ENCODE results near the gene PTDSS2. TPM values are rescaled to one million over a fixed set of nuclear protein-coding genes. Genes with fewer than 3 reads are reported as not detected.
A peak's percentile ranks its signal among the peaks of the same experiment; 100 is the strongest.

The PTDSS2 gene
- total and polyA plus RNA-seq, 2 of the 13 experiments (the other 11 are each of a cell fraction or from before 2014, with no cell fraction given) = 21.7 to 26.4 TPM

GRCh38 chr11:538431-539051 lies 88.5 kb downstream of the PTDSS2 start (continued):
- TF ChIP-seq ZNF451 (CRISPR knock-in tag; IDR thresholded peaks at IDR 0.05) (no peak), SOX5 (CRISPR knock-in tag; IDR thresholded peaks at IDR 0.05; ENCODE audit: borderline replicate concordance) (no peak), KLF6 (CRISPR knock-in tag; IDR thresholded peaks at IDR 0.05) (0 out of 2 replicates have a peak, but pooled peaks have one; percentile 56), ZNF253 (CRISPR knock-in tag; IDR thresholded peaks at IDR 0.05; ENCODE audit: borderline replicate concordance) (0 out of 2 replicates have a peak, but pooled peaks have one; percentile 5), MAZ (IDR thresholded peaks at IDR 0.05; ENCODE audit: borderline replicate concordance, low read depth, low read length) (no peak), MAZ (CRISPR knock-in tag; IDR thresholded peaks at IDR 0.05; ENCODE audit: low read depth) (peak; percentile 40; the same call in 1 of the 2 replicates), ARID5B (CRISPR knock-in tag; IDR thresholded peaks at IDR 0.05) (0 out of 2 replicates have a peak, but pooled peaks have one; percentile 18), RCOR2 (CRISPR knock-in tag; IDR thresholded peaks at IDR 0.05) (no peak), ZNF256 (CRISPR knock-in tag; conservative IDR thresholded peaks at IDR 0.05) (0 out of 2 replicates have a peak, but pooled peaks have one; percentile 29), ELF3 (CRISPR knock-in tag; IDR thresholded peaks at IDR 0.05) (0 out of 2 replicates have a peak, but pooled peaks have one; percentile 24), PHF20 (CRISPR knock-in tag; IDR thresholded peaks at IDR 0.05) (0 out of 2 replicates have a peak, but pooled peaks have one; percentile 29), RARA (CRISPR knock-in tag; IDR thresholded peaks at IDR 0.05) (0 out of 2 replicates have a peak, but pooled peaks have one; percentile 14), ZNF510 (CRISPR knock-in tag; IDR thresholded peaks at IDR 0.05; ENCODE audit: low read depth) (no peak), ZNF549 (CRISPR knock-in tag; IDR thresholded peaks at IDR 0.05) (no peak), DMTF1 (CRISPR knock-in tag; IDR thresholded peaks at IDR 0.05) (0 out of 2 replicates have a peak, but pooled peaks have one; percentile 50), ZBTB7A (CRISPR knock-in tag; IDR thresholded peaks at IDR 0.05) (peak; percentile 42; the same call in 1 of the 2 replicates), EP300 (IDR thresholded peaks at IDR 0.05; ENCODE audit: low read depth in 2 of 2, low read length in 2 of 2) (no peak), EP300 (CRISPR knock-in tag; IDR thresholded peaks at IDR 0.05; ENCODE audit: borderline replicate concordance) (0 out of 2 replicates have a peak, but pooled peaks have one; percentile 20), SNRNP70 (IDR thresholded peaks at IDR 0.05; ENCODE audit: low read depth, low read length) (no peak)
- TF ChIP-seq, protein P1, sequence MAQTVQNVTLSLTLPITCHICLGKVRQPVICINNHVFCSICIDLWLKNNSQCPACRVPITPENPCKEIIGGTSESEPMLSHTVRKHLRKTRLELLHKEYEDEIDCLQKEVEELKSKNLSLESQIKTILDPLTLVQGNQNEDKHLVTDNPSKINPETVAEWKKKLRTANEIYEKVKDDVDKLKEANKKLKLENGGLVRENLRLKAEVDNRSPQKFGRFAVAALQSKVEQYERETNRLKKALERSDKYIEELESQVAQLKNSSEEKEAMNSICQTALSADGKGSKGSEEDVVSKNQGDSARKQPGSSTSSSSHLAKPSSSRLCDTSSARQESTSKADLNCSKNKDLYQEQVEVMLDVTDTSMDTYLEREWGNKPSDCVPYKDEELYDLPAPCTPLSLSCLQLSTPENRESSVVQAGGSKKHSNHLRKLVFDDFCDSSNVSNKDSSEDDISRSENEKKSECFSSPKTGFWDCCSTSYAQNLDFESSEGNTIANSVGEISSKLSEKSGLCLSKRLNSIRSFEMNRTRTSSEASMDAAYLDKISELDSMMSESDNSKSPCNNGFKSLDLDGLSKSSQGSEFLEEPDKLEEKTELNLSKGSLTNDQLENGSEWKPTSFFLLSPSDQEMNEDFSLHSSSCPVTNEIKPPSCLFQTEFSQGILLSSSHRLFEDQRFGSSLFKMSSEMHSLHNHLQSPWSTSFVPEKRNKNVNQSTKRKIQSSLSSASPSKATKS (CRISPR knock-in tag; IDR thresholded peaks at IDR 0.05) = no peak
- TF ChIP-seq, protein P2, sequence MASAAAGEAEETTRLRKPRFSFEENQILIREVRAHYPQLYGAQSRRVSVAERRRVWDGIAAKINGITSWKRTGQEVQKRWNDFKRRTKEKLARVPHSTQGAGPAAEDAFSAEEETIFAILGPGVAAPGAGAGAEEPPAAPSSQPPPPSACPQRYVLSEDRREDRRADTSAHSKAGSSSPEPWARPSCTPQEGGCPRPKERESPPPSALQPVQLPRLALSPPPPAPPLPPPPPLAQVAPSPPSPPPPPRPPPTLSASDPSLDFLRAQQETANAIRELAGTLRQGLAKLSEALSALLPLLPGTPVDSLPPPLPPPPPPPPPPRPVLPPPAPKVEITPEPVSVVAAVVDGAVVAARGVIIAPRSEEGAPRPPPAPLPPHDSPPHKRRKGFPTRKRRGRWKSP (CRISPR knock-in tag; IDR thresholded peaks at IDR 0.05) = peak; percentile 44; the same call in 1 of the 2 replicates
